HG03103 (cell line): ENCODE data around the gene SLX9.
"Not testable (repeated sequence)": the region's sequence is repeated elsewhere in the genome, so short reads cannot be mapped to it uniquely, and the experiment has no call there.

Source experiments
- ATAC-seq: cut with Tn5 transposase; IDR thresholded peaks from one replicate; pipeline ENCODE4 v1.9.1; 2021; ENCODE audit warnings: low read depth; ENCODE audit not compliant: unreplicated experiment

Gene SLX9

GRCh38 chr21:44901391-44902074 lies 38.3 kb upstream of the SLX9 start:
- ATAC-seq = no peak

GRCh38 chr21:44902268-44903049 lies 37.4 kb upstream of the SLX9 start:
- ATAC-seq = no peak

- no peak for ATAC-seq
These were observed 36.7 kb upstream of the SLX9 start for GRCh38 chr21:44903050-44903685.

GRCh38 chr21:44903689-44904088 lies 36.1 kb upstream of the SLX9 start:
- ATAC-seq = no peak

GRCh38 chr21:44904141-44904923 lies 35.5 kb upstream of the SLX9 start:
- no peak for ATAC-seq

- no peak for ATAC-seq
These were observed 34.7 kb upstream of the SLX9 start for GRCh38 chr21:44905016-44905727.

- ATAC-seq = no peak
These were observed 34.1 kb upstream of the SLX9 start for GRCh38 chr21:44905728-44906090.

- no peak for ATAC-seq
These were observed 32.4 kb upstream of the SLX9 start for GRCh38 chr21:44907225-44907965.

GRCh38 chr21:44907966-44908895 lies 31.6 kb upstream of the SLX9 start:
- ATAC-seq = no peak

- ATAC-seq = no peak
These were observed 30.9 kb upstream of the SLX9 start for GRCh38 chr21:44908908-44909307.

GRCh38 chr21:44909719-44910118 lies 30.1 kb upstream of the SLX9 start:
- no peak for ATAC-seq

- no peak for ATAC-seq
These were observed 29.4 kb upstream of the SLX9 start for GRCh38 chr21:44910229-44911067.

GRCh38 chr21:44911068-44911383 lies 28.8 kb upstream of the SLX9 start:
- no peak for ATAC-seq

- no peak for ATAC-seq
These were observed 28.3 kb upstream of the SLX9 start for GRCh38 chr21:44911384-44912157.

GRCh38 chr21:44912158-44912473 lies 27.7 kb upstream of the SLX9 start:
- no peak for ATAC-seq

GRCh38 chr21:44912506-44913412 lies 27.1 kb upstream of the SLX9 start:
- not testable (repeated sequence) for ATAC-seq
